Natural killer cell (primary cell): ENCODE measurements around the gene ZBTB46. TPM values are rescaled to one million over a fixed set of nuclear protein-coding genes. Genes with fewer than 3 reads are reported as not detected.

Experiments
- ATAC-seq, 3 donors: fragments of 150-1000 bp in 2 of 3; fragments of 200-7000 bp in 1 of 3; cut with Tn5 transposase; 1 replicate in 1 of 3; 2 replicates in 2 of 3; pipeline ENCODE4 v1.10.0; 2021; ENCODE audit warnings: mild to moderate bottlenecking in 2 of 3, moderate library complexity in 2 of 3
- DNase-seq, 2 donors: peaks; one replicate each; pipeline versions ENCODE4 v3.0.0 to v3.0.0-alpha.2; 2013 to 2021; ENCODE audit warnings: mixed read lengths in 1 of 2
- H3K27ac ChIP-seq: one replicate; pipeline ENCODE4 v1.5.1; 2013; ENCODE audit warnings: mild to moderate bottlenecking, low read length
- H3K27me3 ChIP-seq: one replicate; pipeline ENCODE4 v1.6.1; 2013; ENCODE audit warnings: low read length; ENCODE audit not compliant: control insufficient read depth, insufficient read depth
- H3K36me3 ChIP-seq: one replicate; pipeline ENCODE4 v1.6.1; 2013; ENCODE audit warnings: low read length; ENCODE audit not compliant: control insufficient read depth, insufficient read depth
- H3K4me1 ChIP-seq: one replicate; pipeline ENCODE4 v1.6.1; 2013; ENCODE audit warnings: low read length; ENCODE audit not compliant: control insufficient read depth, insufficient read depth
- H3K4me3 ChIP-seq: one replicate; pipeline ENCODE4 v1.5.1; 2013; ENCODE audit warnings: low read length
- H3K9me3 ChIP-seq: one replicate; pipeline ENCODE4 v1.6.1; 2013; ENCODE audit warnings: low read length; ENCODE audit not compliant: control insufficient read depth, insufficient read depth
- H3K27ac Mint-ChIP-seq, 2 donors: one replicate each; pipeline ENCODE4 v1.8.0; 2022; ENCODE audit warnings: mild to moderate bottlenecking in 2 of 2, mixed read lengths in 2 of 2, moderate library complexity in 1 of 2
- H3K27me3 Mint-ChIP-seq, 2 donors: one replicate each; pipeline ENCODE4 v1.8.0; 2022; ENCODE audit warnings: low read depth in 2 of 2, mixed read lengths in 2 of 2
- H3K36me3 Mint-ChIP-seq: one replicate; pipeline ENCODE4 v1.8.0; 2022; ENCODE audit warnings: mixed read lengths
- H3K4me1 Mint-ChIP-seq, 2 donors: one replicate each; pipeline ENCODE4 v1.8.0; 2022; ENCODE audit warnings: mixed read lengths in 2 of 2
- H3K4me3 Mint-ChIP-seq: one replicate; pipeline ENCODE4 v1.8.0; 2022; ENCODE audit warnings: mild to moderate bottlenecking, moderate library complexity, mixed read lengths
- H3K9me3 Mint-ChIP-seq, 2 donors: one replicate each; pipeline ENCODE4 v1.8.0; 2022; ENCODE audit warnings: mixed read lengths in 2 of 2
- WGBS: methylation state at CpG from one replicate; pipeline ENCODE4 v1.1.7; 2013; ENCODE audit warnings: missing lambda C conversion rate; ENCODE audit not compliant: insufficient coverage; 5-methylcytosine and 5-hydroxymethylcytosine counted together
- intact Hi-C: fragments of 100-400 bp; cut with micrococcal nuclease; formaldehyde crosslinking; loops from one replicate; pipeline ENCODE4 v1.14.2; 2022
- total RNA-seq, 4 donors: library from RNA; stranded (reverse); fragments of 120-200 nt in 1 of 4; gene quantifications; one replicate each; pipeline versions ENCODE4 v1.2.3 to v1.2.4, GENCODE V29; 2013 to 2022
- TF ChIP-seq, protein P1 (sequence below): fragments of 200-600 bp; IDR thresholded peaks from one replicate; pipeline ENCODE4 v1.8.0; 2022; ENCODE audit warnings: antibody characterized with exemption

The ZBTB46 gene
- total RNA-seq, 3 donors from 2014 or later (not counting 1 experiment from before 2014, with no cell fraction given): 1.1 TPM

DNA sequence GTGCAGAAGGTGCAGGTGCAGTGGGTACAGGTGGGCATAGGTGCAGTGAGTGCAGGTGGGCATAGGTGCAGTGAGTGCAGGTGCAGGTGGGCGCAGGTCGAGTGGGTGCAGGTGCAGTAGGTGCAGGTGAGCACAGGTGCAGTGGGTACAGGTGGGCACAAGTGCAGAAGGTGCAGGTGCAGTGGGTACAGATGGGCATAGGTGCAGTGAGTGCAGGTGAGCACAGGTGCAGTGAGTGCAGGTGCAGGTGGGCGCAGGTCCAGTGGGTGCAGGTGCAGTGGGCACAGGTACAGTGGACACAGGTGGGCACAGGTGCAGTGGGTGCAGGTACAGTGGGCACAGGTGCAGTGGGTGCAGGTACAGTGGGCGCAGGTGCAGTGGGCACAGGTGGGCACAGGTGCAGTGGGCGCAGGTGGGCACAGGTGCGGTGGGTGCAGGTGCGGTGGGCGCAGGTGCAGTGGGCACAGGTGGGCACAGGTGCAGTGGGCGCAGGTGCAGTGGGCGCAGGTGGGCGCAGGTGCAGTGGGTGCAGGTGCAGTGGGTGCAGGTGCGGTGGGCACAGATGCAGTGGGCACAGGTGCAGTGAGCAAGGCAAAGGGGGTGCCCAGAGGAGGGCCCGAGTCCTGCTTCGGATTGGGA lies 15.3 kb downstream of the ZBTB46 start:
- H3K36me3 Mint-ChIP-seq: no peaks in the 10 kb centered on the region
- no peak overlapping the region for H3K27ac Mint-ChIP-seq
- intact Hi-C loops: no loop called here

DNA sequence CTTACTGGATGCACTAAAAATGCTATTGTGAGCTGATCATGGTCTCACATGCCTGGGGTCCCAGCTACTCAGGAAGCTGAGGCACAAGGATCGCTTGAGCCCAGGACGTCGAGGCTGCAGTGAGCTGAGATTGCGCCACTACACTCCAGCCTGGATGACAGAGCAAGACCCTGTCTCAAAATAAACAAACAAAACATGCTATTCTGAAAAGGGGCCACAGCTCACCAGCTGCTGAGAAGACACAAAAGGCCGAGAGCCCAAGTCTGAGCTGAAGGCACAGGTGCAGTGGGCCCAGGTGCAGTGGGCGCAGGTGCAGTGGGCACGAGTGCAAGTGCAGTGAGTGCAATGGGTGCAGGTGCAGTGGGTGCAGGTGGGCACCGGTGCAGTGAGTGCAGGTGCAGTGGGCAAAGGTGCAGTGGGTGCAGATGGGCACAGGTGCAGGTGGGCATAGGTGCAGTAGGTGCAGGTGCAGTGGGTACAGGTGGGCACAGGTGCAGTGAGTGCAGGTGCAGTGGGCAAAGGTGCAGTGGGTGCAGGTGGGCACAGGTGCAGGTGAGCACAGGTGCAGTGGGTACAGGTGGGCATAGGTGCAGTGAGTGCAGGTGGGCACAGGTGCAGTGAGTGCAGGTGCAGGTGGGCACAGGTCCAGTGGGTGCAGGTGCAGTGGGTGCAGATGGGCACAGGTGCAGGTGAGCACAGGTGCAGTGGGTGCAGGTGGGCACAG lies 16.0 kb downstream of the ZBTB46 start:
- Histone ChIP-seq H3K27ac (no peak overlapping the region), H3K27me3 (no peaks in the 10 kb centered on the region), H3K4me3 (no peak overlapping the region), H3K36me3 (no peaks in the 10 kb centered on the region), H3K4me1 (no peaks in the 10 kb centered on the region), H3K9me3 (no peaks in the 10 kb centered on the region)
- Mint-ChIP-seq H3K27ac (no peak overlapping the region), H3K9me3 (no peaks in the 10 kb centered on the region), H3K4me3 (no peak overlapping the region), H3K36me3 (no peaks in the 10 kb centered on the region), H3K27me3 (peaks cover 0 to 6% of the 10 kb centered on the region in 2 donors), H3K4me1 (no peaks in the 10 kb centered on the region)
- no peak for ATAC-seq
- TF ChIP-seq, protein P1, sequence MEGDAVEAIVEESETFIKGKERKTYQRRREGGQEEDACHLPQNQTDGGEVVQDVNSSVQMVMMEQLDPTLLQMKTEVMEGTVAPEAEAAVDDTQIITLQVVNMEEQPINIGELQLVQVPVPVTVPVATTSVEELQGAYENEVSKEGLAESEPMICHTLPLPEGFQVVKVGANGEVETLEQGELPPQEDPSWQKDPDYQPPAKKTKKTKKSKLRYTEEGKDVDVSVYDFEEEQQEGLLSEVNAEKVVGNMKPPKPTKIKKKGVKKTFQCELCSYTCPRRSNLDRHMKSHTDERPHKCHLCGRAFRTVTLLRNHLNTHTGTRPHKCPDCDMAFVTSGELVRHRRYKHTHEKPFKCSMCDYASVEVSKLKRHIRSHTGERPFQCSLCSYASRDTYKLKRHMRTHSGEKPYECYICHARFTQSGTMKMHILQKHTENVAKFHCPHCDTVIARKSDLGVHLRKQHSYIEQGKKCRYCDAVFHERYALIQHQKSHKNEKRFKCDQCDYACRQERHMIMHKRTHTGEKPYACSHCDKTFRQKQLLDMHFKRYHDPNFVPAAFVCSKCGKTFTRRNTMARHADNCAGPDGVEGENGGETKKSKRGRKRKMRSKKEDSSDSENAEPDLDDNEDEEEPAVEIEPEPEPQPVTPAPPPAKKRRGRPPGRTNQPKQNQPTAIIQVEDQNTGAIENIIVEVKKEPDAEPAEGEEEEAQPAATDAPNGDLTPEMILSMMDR: no peak
- intact Hi-C loops: no loop called here
- WGBS: 87% methylated on average over 8 of the region's 8 CpGs
- no peak for DNase-seq

More for the DNA sequence above, 15.3 kb downstream of the ZBTB46 start:
- TF ChIP-seq, protein P1: no peak
- Mint-ChIP-seq H3K27me3 (peaks cover 0 to 6% of the 10 kb centered on the region in 2 donors), H3K4me3 (no peak overlapping the region), H3K4me1 (no peaks in the 10 kb centered on the region), H3K9me3 (no peaks in the 10 kb centered on the region)
- Histone ChIP-seq H3K4me1 (no peaks in the 10 kb centered on the region), H3K27me3 (no peaks in the 10 kb centered on the region), H3K4me3 (no peak overlapping the region), H3K36me3 (no peaks in the 10 kb centered on the region), H3K9me3 (no peaks in the 10 kb centered on the region), H3K27ac (no peak overlapping the region)
- DNase-seq (no peak), ATAC-seq (no peak)
- whole genome bisulfite sequencing: 93% methylated on average over 14 of the region's 14 CpGs

DNA sequence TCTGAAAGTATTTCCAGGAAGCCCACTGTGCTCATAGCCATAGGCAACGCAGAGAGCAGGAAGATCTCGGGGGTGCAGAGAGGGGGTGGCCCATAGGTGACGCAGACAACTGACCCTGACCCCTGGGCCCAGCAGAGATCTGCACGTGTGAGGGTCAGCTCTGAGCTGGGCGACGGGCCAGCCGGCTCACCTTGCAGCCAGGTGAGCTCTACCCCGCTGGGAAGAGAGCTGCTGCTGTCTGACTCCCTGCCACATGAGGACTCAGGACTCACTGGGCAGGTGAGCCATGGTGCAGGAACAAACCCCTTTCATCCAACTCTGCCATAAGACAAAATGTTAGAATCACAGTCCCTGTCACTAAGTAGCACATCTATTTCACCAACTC lies 19.6 kb downstream of the ZBTB46 start:
- ATAC-seq: no peak
- H3K4me1 ChIP-seq: no peaks in the 10 kb centered on the region
- intact Hi-C loops: no loop called here
- H3K4me3 Mint-ChIP-seq: no peak overlapping the region
- no peak overlapping the region for H3K27ac Mint-ChIP-seq
- no peaks in the 10 kb centered on the region for H3K9me3 Mint-ChIP-seq
- no peaks in the 10 kb centered on the region for H3K36me3 Mint-ChIP-seq
- DNase-seq: no peak
- no peaks in the 10 kb centered on the region for H3K36me3 ChIP-seq
- no peak overlapping the region for H3K27ac ChIP-seq
- TF ChIP-seq, protein P1: no peak
- WGBS: 89% methylated on average over 8 of the region's 8 CpGs
- no peaks in the 10 kb centered on the region for H3K9me3 ChIP-seq
- no peaks in the 10 kb centered on the region for H3K27me3 ChIP-seq
- no peak overlapping the region for H3K4me3 ChIP-seq
- no peaks in the 10 kb centered on the region for H3K4me1 Mint-ChIP-seq
- no peaks in the 10 kb centered on the region for H3K27me3 Mint-ChIP-seq
